Neural progenitor cell (in vitro differentiated cells): ENCODE measurements around the gene GLIS2. TPM values are rescaled to one million over a fixed set of nuclear protein-coding genes. Genes with fewer than 3 reads are reported as not detected.
A peak's percentile ranks its signal among the peaks of the same experiment; 100 is the strongest.

Source experiments
- DNase-seq: peaks from one replicate; pipeline ENCODE4 v3.0.0-alpha.2; 2016; ENCODE audit warnings: low spot score
- H2AFZ ChIP-seq: fragments of 200-600 bp; sonication (generic); replicated peaks from 2 replicates; pipeline ENCODE4 v1.6.1; 2016; ENCODE audit warnings: antibody characterized with exemption
- H3F3A ChIP-seq: fragments of 200-600 bp; sonication (generic); 2 replicates; pipeline ENCODE4 v1.6.1; 2016; ENCODE audit warnings: antibody characterized with exemption, low read depth
- H3K27ac ChIP-seq: fragments of 200-600 bp; sonication (generic); 2 replicates; pipeline ENCODE4 v1.5.1; 2016; ENCODE audit warnings: mild to moderate bottlenecking
- H3K27me3 ChIP-seq: fragments of 200-600 bp; sonication (generic); 2 replicates; pipeline ENCODE4 v1.6.1; 2016; ENCODE audit warnings: mild to moderate bottlenecking, moderate library complexity
- H3K36me3 ChIP-seq: fragments of 200-600 bp; sonication (generic); 2 replicates; pipeline ENCODE4 v1.5.1; 2016
- H3K4me1 ChIP-seq: fragments of 200-600 bp; sonication (generic); 2 replicates; pipeline ENCODE4 v1.6.1; 2016; ENCODE audit warnings: mixed run types
- H3K4me2 ChIP-seq: fragments of 200-600 bp; sonication (generic); 2 replicates; pipeline ENCODE4 v1.6.1; 2016
- H3K4me3 ChIP-seq: fragments of 200-600 bp; sonication (generic); 2 replicates; pipeline ENCODE4 v1.5.1; 2016
- H3K79me2 ChIP-seq: fragments of 200-600 bp; sonication (generic); 2 replicates; pipeline ENCODE4 v1.6.1; 2016; ENCODE audit warnings: low read depth
- H3K9ac ChIP-seq: fragments of 200-600 bp; sonication (generic); 2 replicates; pipeline ENCODE4 v1.6.1; 2016
- H3K9me3 ChIP-seq: fragments of 200-600 bp; sonication (generic); 2 replicates; pipeline ENCODE4 v1.5.1; 2016; ENCODE audit warnings: low read depth
- H4K20me1 ChIP-seq: fragments of 200-600 bp; sonication (generic); 2 replicates; pipeline ENCODE4 v1.6.1; 2016; ENCODE audit warnings: low read depth
- H3K27ac Mint-ChIP-seq: 3 replicates; pipeline ENCODE4 v1.8.0; 2021; ENCODE audit warnings: mixed read lengths
- H3K27me3 Mint-ChIP-seq: 2 replicates; pipeline ENCODE4 v1.8.0; 2022; ENCODE audit warnings: low read depth, mild to moderate bottlenecking, inconsistent platforms, moderate library complexity, mixed read lengths; ENCODE audit not compliant: insufficient read depth
- H3K36me3 Mint-ChIP-seq: 3 replicates; pipeline ENCODE4 v1.8.0; 2021; ENCODE audit warnings: mixed read lengths
- H3K4me1 Mint-ChIP-seq: 3 replicates; pipeline ENCODE4 v1.8.0; 2021; ENCODE audit warnings: mixed read lengths
- H3K4me3 Mint-ChIP-seq: 3 replicates; pipeline ENCODE4 v1.8.0; 2021; ENCODE audit warnings: mild to moderate bottlenecking, moderate library complexity, mixed read lengths
- H3K9me3 Mint-ChIP-seq: 3 replicates; pipeline ENCODE4 v1.8.0; 2020; ENCODE audit warnings: mixed read lengths
- EZH2 ChIP-seq: fragments of 200-600 bp; sonication (generic); IDR thresholded peaks from 2 replicates; pipeline ENCODE4 v1.6.1; 2017; ENCODE audit warnings: antibody characterized with exemption, mild to moderate bottlenecking, moderate library complexity
- EZH2phosphoT487 ChIP-seq: fragments of 200-600 bp; sonication (generic); IDR thresholded peaks from 2 replicates; pipeline ENCODE4 v1.6.1; 2017; ENCODE audit warnings: antibody characterized with exemption
- total RNA-seq: library from RNA; depleted of rRNA; stranded (reverse); fragments of >200 nt; gene quantifications from 2 replicates; pipeline ENCODE4 v1.2.3, GENCODE V29; 2015; ENCODE audit warnings: low replicate concordance
- TF ChIP-seq, protein P1 (sequence below): fragments of 200-600 bp; sonication (generic); IDR thresholded peaks from 2 replicates; pipeline ENCODE4 v1.5.1; 2017; ENCODE audit warnings: antibody characterized with exemption, mild to moderate bottlenecking

The GLIS2 gene
- total RNA-seq, 1 donor from 2014 or later = 0.15 TPM

DNA sequence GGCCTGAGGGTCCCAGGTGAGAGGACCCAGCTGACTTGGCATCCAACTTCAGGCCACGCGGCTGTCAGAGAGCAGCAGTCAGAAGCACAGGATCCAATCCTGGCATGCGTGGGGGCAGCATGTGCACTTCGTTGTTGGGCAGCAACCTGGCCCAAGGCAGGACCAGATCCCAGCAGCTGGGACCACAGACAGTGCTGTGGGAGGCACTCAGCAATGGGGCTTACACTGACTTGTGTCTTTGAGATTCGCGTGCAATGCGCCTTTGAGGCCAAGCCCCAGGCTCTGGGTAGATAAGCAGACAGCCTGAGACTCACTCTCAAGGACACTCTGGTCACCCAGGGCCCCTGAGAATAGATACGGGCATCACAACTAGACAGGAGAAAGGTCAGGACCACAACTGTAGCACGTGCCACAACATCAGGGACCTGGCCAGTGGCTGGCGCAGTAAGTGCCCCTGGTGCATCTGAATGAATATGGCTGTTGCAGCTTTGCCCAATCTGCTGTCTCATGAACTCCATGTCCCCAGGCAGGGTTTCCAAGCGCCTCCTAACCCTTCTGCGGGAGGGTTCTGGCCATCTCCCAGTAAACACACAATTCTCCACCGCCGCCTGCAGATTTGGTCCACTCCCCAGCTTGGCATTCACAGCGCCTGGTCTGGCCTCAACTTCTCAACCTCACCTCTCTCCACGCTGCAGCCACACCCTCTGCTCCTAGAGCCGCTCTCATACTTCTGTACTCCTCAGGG is 32.1 kb downstream of the GLIS2 start:
- H3K9me3 ChIP-seq = no peaks in the 10 kb centered on the region
- Mint-ChIP-seq H3K27ac (no peak overlapping the region), H3K4me3 (no peak overlapping the region), H3K36me3 (peaks cover 13% of the 10 kb centered on the region), H3K9me3 (peaks cover 4% of the 10 kb centered on the region), H3K27me3 (peaks cover 11% of the 10 kb centered on the region), H3K4me1 (peaks cover 10% of the 10 kb centered on the region)
- H3K4me3 ChIP-seq = no peak overlapping the region
- no peak overlapping the region for H3K4me2 ChIP-seq
- no peak overlapping the region for H2AFZ ChIP-seq
- no peak overlapping the region for H3K27ac ChIP-seq
- peaks cover 24% of the 10 kb centered on the region for H4K20me1 ChIP-seq
- no peak for TF ChIP-seq EZH2phosphoT487
- no peak for TF ChIP-seq EZH2
- TF ChIP-seq, protein P1, sequence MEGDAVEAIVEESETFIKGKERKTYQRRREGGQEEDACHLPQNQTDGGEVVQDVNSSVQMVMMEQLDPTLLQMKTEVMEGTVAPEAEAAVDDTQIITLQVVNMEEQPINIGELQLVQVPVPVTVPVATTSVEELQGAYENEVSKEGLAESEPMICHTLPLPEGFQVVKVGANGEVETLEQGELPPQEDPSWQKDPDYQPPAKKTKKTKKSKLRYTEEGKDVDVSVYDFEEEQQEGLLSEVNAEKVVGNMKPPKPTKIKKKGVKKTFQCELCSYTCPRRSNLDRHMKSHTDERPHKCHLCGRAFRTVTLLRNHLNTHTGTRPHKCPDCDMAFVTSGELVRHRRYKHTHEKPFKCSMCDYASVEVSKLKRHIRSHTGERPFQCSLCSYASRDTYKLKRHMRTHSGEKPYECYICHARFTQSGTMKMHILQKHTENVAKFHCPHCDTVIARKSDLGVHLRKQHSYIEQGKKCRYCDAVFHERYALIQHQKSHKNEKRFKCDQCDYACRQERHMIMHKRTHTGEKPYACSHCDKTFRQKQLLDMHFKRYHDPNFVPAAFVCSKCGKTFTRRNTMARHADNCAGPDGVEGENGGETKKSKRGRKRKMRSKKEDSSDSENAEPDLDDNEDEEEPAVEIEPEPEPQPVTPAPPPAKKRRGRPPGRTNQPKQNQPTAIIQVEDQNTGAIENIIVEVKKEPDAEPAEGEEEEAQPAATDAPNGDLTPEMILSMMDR = no peak
- peaks cover 4% of the 10 kb centered on the region for H3K4me1 ChIP-seq
- H3K36me3 ChIP-seq = no peaks in the 10 kb centered on the region
- H3K79me2 ChIP-seq = peaks cover 67% of the 10 kb centered on the region
- no peak overlapping the region for H3K9ac ChIP-seq
- H3F3A ChIP-seq = peaks cover 17% of the 10 kb centered on the region
- peaks cover 6% of the 10 kb centered on the region for H3K27me3 ChIP-seq
- DNase-seq = no peak

DNA sequence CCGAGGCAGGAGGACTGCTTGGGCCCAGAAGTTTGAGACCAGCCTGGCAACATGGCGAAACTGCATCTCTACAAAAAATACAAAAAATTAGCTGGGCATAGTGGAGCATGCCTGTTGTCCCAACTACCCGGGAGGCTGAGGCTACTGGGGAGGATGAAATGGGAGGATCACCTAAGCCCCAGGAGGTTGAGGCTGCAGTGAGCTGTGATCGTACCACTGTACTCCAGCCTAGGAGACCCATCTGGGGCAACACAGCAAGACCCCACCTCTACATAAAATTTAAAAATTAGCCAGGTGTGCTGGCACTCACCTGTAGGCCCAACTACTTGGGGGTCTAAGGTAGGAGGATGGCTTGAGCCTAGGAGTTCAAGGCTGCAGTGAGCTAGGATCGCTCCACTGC is 33.5 kb downstream of the GLIS2 start:
- Mint-ChIP-seq H3K4me1 (peaks cover 10% of the 10 kb centered on the region), H3K4me3 (no peak overlapping the region), H3K27ac (no peak overlapping the region), H3K36me3 (peaks cover 7% of the 10 kb centered on the region), H3K9me3 (no peaks in the 10 kb centered on the region), H3K27me3 (peaks cover 13% of the 10 kb centered on the region)
- Histone ChIP-seq H3K27ac (no peak overlapping the region), H3K36me3 (no peaks in the 10 kb centered on the region), H3K4me1 (peaks cover 4% of the 10 kb centered on the region), H2AFZ (no peak overlapping the region), H3K4me2 (no peak overlapping the region), H3K4me3 (no peak overlapping the region), H3F3A (peaks cover 17% of the 10 kb centered on the region), H3K9ac (no peak overlapping the region), H3K9me3 (no peaks in the 10 kb centered on the region), H3K79me2 (peaks cover 56% of the 10 kb centered on the region), H3K27me3 (peaks cover 6% of the 10 kb centered on the region), H4K20me1 (peaks cover 24% of the 10 kb centered on the region)
- TF ChIP-seq EZH2 (no peak), EZH2phosphoT487 (no peak)
- TF ChIP-seq, protein P1 = no peak
- no peak for DNase-seq

DNA sequence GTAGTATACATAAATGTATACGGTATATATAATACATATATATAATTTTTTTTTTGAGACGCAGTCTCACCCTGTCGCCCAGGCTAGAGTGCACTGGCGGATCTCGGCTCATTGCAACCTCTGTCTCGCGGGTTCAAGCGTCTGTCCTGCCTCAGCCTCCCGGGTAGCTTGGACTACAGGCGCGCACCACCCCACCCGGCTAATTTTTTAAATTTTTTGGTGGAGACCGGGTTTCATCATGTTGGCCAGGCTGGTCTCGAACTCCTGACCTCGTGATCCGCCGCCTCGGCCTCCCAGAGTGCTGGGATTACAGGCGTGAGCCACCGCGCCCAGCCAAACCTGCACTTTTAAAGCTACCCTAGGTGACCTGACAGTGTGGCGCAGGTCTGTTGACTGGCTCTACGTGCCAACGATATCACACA is 34.5 kb downstream of the GLIS2 start:
- Mint-ChIP-seq H3K27ac (no peak overlapping the region), H3K4me1 (peaks cover 10% of the 10 kb centered on the region), H3K4me3 (peak overlapping the region; percentile 94), H3K27me3 (peaks cover 11% of the 10 kb centered on the region), H3K9me3 (no peaks in the 10 kb centered on the region), H3K36me3 (peaks cover 3% of the 10 kb centered on the region)
- H3F3A ChIP-seq = peaks cover 11% of the 10 kb centered on the region
- peaks cover 6% of the 10 kb centered on the region for H3K27me3 ChIP-seq
- H3K79me2 ChIP-seq = peaks cover 53% of the 10 kb centered on the region
- no peak overlapping the region for H3K27ac ChIP-seq
- peak overlapping the region; percentile 83 for H2AFZ ChIP-seq
- H3K4me1 ChIP-seq = peaks cover 4% of the 10 kb centered on the region
- TF ChIP-seq EZH2 (no peak), EZH2phosphoT487 (no peak)
- TF ChIP-seq, protein P1 = no peak
- no peak for DNase-seq
- peak overlapping the region; percentile 85 for H3K9ac ChIP-seq
- H3K4me2 ChIP-seq = peak overlapping the region; percentile 93
- H3K4me3 ChIP-seq = peak overlapping the region; percentile 96
- peaks cover 24% of the 10 kb centered on the region for H4K20me1 ChIP-seq
- no peaks in the 10 kb centered on the region for H3K9me3 ChIP-seq
- no peaks in the 10 kb centered on the region for H3K36me3 ChIP-seq
